Transverse colon (tissue), 4 donors: ENCODE measurements around the gene RPA1. TPM values are rescaled to one million over a fixed set of nuclear protein-coding genes. Genes with fewer than 3 reads are reported as not detected.
"Not testable (repeated sequence)": the region's sequence is repeated elsewhere in the genome, so short reads cannot be mapped to it uniquely, and the experiment has no call there.

ENCODE experiments used
- DNase-seq: peaks from one replicate; pipeline ENCODE4 v3.0.0-alpha.2; 2019
- H3K27ac ChIP-seq, 4 donors: fragments of 200-600 bp; sonication (generic); 2 replicates each; pipeline ENCODE4 v1.5.1; 2016 to 2018; ENCODE audit warnings: inconsistent platforms in 4 of 4
- H3K27me3 ChIP-seq: fragments of 200-600 bp; sonication (generic); 2 replicates; pipeline ENCODE4 v1.5.1; 2017; ENCODE audit warnings: inconsistent platforms
- H3K36me3 ChIP-seq, 4 donors: fragments of 200-600 bp; sonication (generic); 2 replicates each; pipeline ENCODE4 v1.5.1; 2017 to 2019; ENCODE audit warnings: inconsistent platforms in 4 of 4
- H3K4me1 ChIP-seq, 4 donors: fragments of 200-600 bp; sonication (generic); 2 replicates each; pipeline ENCODE4 v1.5.1; 2017 to 2020; ENCODE audit warnings: inconsistent platforms in 4 of 4
- H3K4me3 ChIP-seq, 4 donors: fragments of 200-600 bp; sonication (generic); 1 replicate in 1 of 4; 2 replicates in 3 of 4; pipeline versions ENCODE4 v1.5.1 to v1.6.1; 2017 to 2019; ENCODE audit warnings: inconsistent platforms in 4 of 4
- H3K9me3 ChIP-seq, 2 donors: fragments of 200-600 bp; sonication (generic); 2 replicates each; pipeline ENCODE4 v1.5.1; 2017 to 2019; ENCODE audit warnings: inconsistent platforms in 2 of 2
- CTCF ChIP-seq, 5 experiments: fragments of 200-600 bp in 3 of 5; fragments of 450-650 bp in 2 of 5; sonication (generic) in 3 of 5; IDR thresholded peaks; 1 replicate in 2 of 5; 2 replicates in 3 of 5; pipeline ENCODE4 v1.5.1; 2016 to 2017; ENCODE audit warnings: antibody characterized with exemption in 5 of 5, inconsistent platforms in 3 of 5, mild to moderate bottlenecking in 2 of 5, moderate library complexity in 1 of 5
- EP300 ChIP-seq: sonication (generic); formaldehyde crosslinking; IDR thresholded peaks from one replicate; pipeline ENCODE4 v1.6.1; 2017; ENCODE audit warnings: antibody characterized with exemption, low read depth
- POLR2A ChIP-seq: fragments of 450-650 bp; IDR thresholded peaks from one replicate; pipeline ENCODE4 v1.6.1; 2016; ENCODE audit warnings: antibody characterized with exemption, mild to moderate bottlenecking, moderate library complexity
- POLR2AphosphoS5 ChIP-seq, 3 donors: sonication (generic); formaldehyde crosslinking; IDR thresholded peaks; one replicate each; pipeline ENCODE4 v1.6.1; 2016; ENCODE audit warnings: antibody characterized with exemption in 3 of 3
- WGBS, 2 donors: methylation state at CpG; one replicate each; pipeline ENCODE4 v1.1.5; 2018; ENCODE audit warnings: low coverage in 1 of 2; 5-methylcytosine and 5-hydroxymethylcytosine counted together
- in situ Hi-C, 4 donors: fragments of 200-750 bp; cut with MboI; loops; one replicate each; pipeline versions ENCODE4 v1.15.0 to v1.15.1; 2017; ENCODE audit warnings: low sequenced_read_pairs in 3 of 4, low pct_ligation_motif_present in 1 of 4, low pct_unique_long_range_greater_than_20kb in 1 of 4
- intact Hi-C: fragments of 100-400 bp; cut with DNase I; formaldehyde crosslinking; loops from one replicate; pipeline ENCODE4 v1.15.1; 2023; ENCODE audit warnings: low total_unique reads
- total RNA-seq, 4 donors: library from RNA; depleted of rRNA; stranded (reverse); fragments of >200 nt; gene quantifications; one replicate each; pipeline ENCODE4 v1.1.0, GENCODE V29; 2016

The RPA1 gene
- total RNA-seq, 4 donors from 2014 or later, result 6.4 to 160 (median 23.9) TPM

GRCh38 chr17:1852327-1852726 is 22.5 kb downstream of the RPA1 start:
- Histone ChIP-seq H3K36me3 (peaks cover 0 to 28% (median 10%) of the 10 kb centered on the region in 4 donors), H3K27me3 (no peaks in the 10 kb centered on the region), H3K9me3 (no peaks in the 10 kb centered on the region), H3K4me3 (no peak overlapping the region), H3K27ac (no peak overlapping the region), H3K4me1 (no peaks in the 10 kb centered on the region)
- no peak for DNase-seq
- intact Hi-C loops, result no loop called here
- TF ChIP-seq POLR2A (no peak), POLR2AphosphoS5 (IDR thresholded peaks at IDR 0.05) (no peak), CTCF (IDR thresholded peaks at IDR 0.05) (no peak), EP300 (no peak)
- WGBS, 2 donors, result 66 to 83% methylated on average over 2 to 6 of the region's 6 CpGs
- in situ Hi-C loops, result loop anchor here in 1 of 4 donors (25.0 kb wide), 1 partner anchor 165 kb away; the partner anchor contains the start of gene PRPF8

DNA sequence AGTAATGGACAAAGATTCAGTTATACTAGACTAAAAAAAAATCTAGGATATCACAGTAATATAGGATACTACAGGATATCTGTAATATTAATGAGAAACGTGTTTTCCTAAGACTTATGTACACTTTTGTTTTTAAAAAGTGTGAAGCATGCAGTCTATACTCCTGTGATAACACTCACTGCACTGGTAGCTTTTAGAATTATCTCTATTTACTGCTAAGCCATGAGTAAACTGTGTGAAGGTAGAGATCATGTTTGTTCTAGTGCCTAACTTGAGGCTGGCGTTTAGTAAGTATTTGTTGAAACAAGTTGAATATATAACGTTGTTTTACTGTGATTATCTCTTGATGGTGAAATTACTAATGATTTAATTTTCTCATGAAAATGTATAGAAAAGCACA is 23.9 kb downstream of the RPA1 start:
- intact Hi-C loops, result no loop called here
- Histone ChIP-seq H3K9me3 (no peaks in the 10 kb centered on the region), H3K27me3 (no peaks in the 10 kb centered on the region), H3K36me3 (peaks cover 0 to 26% (median 10%) of the 10 kb centered on the region in 4 donors), H3K27ac (no peak overlapping the region), H3K4me1 (no peaks in the 10 kb centered on the region), H3K4me3 (no peak overlapping the region)
- TF ChIP-seq CTCF (IDR thresholded peaks at IDR 0.05) (no peak), POLR2AphosphoS5 (IDR thresholded peaks at IDR 0.05) (no peak), POLR2A (no peak), EP300 (no peak)
- in situ Hi-C loops, result loop anchor here in 1 of 4 donors (25.0 kb wide), 1 partner anchor 166 kb away; the partner anchor contains the start of gene PRPF8
- no peak for DNase-seq
- WGBS, 2 donors, result 81 to 95% methylated on average over 2 to 3 of the region's 3 CpGs

DNA sequence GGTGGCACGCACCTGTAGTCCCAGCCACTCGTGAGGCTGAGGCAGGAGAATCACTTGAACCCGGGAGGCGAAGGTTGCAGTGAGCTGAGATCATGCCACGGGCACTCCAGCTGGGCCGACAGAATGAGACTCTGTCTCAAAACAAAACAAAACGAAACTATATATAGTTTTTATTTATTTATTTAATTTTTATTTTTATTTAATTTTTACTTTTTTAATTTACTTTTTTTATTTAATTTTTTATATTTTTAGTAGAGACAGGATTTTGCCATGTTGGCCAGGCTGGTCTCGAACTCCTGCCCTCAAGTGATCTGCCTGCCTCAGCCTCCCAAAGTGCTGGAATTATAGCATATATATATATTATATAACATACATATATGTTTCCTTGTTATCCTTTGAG is 26.7 kb downstream of the RPA1 start:
- H3K4me3 ChIP-seq, H3K4me1 ChIP-seq, DNase-seq, H3K9me3 ChIP-seq, intact Hi-C loops, H3K27ac ChIP-seq, H3K27me3 ChIP-seq: not testable (repeated sequence)
- WGBS, 2 donors, result 95 to 99% methylated on average over 8 of the region's 8 CpGs
- in situ Hi-C loops, result loop anchor here in 1 of 4 donors (25.0 kb wide), 1 partner anchor 169 kb away; the partner anchor contains the start of gene PRPF8
- peaks cover 0 to 18% (median 10%) of the 10 kb centered on the region in 4 donors for H3K36me3 ChIP-seq

DNA sequence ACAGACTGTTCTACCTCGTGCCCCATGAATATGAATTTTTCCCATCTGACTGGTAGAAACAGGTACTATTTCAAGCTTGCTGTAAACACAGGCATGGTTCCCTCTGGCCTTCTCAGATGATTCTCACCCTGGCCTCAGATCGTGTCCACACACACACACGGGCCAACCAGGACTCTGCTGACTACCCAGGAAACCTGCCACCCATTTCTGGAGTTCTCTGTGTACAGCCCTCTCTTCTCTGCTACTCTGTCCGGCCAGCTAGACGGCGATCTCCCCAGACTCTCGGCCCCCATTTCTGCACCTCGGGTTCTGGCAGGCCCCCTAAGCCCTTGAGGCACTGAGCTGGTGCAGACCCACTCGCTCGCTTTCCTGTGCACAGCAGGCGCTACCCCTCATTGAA is 31.2 kb downstream of the RPA1 start:
- in situ Hi-C loops, result loop anchor here in 2 of 4 donors (10.0 to 25.0 kb wide), 2 partner anchors 174 to 196 kb away; partner anchors contain the start of gene PRPF8 (in 1 of the 2)
- no peak for DNase-seq
- Histone ChIP-seq H3K9me3 (no peaks in the 10 kb centered on the region), H3K27ac (peak overlapping the region in 3 of 4 donors; percentile 15 to 60 (median 48)), H3K4me3 (no peak overlapping the region), H3K27me3 (no peaks in the 10 kb centered on the region), H3K4me1 (no peaks in the 10 kb centered on the region), H3K36me3 (no peaks in the 10 kb centered on the region)
- TF ChIP-seq POLR2AphosphoS5 (IDR thresholded peaks at IDR 0.05), result no peak
- TF ChIP-seq EP300, result no peak
- TF ChIP-seq CTCF (IDR thresholded peaks at IDR 0.05), result no peak
- TF ChIP-seq POLR2A, result no peak
- 91% methylated on average over 11 of the region's 11 CpGs; no CpG with 5 or more reads in 1 of the 2 donors for whole genome bisulfite sequencing, 2 donors
- intact Hi-C loops, result loop anchor here (10.0 kb wide), 1 partner anchor 196 kb away; no protein-coding TSS in a partner anchor
